ENCODE data around the gene FRS2.

FRS2 gene

GRCh38 chr12:69580074-69580473 is 109.9 kb downstream of the FRS2 start:
- no peak for DNase-seq (ENCODE audit: low read depth)
- no peak overlapping the region for H3K4me3 ChIP-seq (ENCODE audit: low read length)
- no peak for TF ChIP-seq CTCF (IDR thresholded peaks at IDR 0.05; ENCODE audit: insufficient read depth, low read depth, low read length, missing control alignments)

DNA sequence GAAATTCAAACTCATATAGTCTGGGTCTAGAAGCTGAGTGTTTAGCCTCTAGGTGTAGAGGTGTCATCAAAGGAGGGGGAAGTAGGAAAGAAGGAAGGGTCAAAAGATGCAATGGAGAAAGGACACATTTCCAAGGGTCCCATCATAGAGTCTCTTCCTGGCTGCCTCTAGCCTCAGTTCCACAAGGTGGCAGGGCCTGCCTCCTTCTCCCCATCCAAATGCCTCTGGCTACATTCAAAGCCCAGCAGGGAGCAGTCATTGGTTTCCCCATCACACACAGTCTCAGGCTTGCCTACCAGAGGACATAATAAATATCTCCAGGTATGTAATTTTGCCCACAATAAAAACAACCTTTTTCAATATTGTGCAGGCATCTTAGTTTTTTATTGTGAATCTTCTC is 113.0 kb downstream of the FRS2 start:
- DNase-seq (ENCODE audit: low read depth) = peak; percentile 38
- no peak overlapping the region for H3K4me3 ChIP-seq (ENCODE audit: low read length)

GRCh38 chr12:69585189-69586062 is 115.2 kb downstream of the FRS2 start, which contains the start of gene CCT2:
CCT2 (plus strand) TSS chr12:69585459; CDS start chr12:69585522, 63 bp downstream.
- TF ChIP-seq CTCF (IDR thresholded peaks at IDR 0.05; ENCODE audit: insufficient read depth, low read depth, low read length, missing control alignments) = peak; percentile 31
- DNase-seq (ENCODE audit: low read depth) = peak; percentile 95
- H3K4me3 ChIP-seq (ENCODE audit: low read length) = peak within 1 kb of the TSS; percentile 99

More for the DNA sequence above, 113.0 kb downstream of the FRS2 start:
- TF ChIP-seq CTCF (IDR thresholded peaks at IDR 0.05; ENCODE audit: insufficient read depth, low read depth, low read length, missing control alignments) = peak; percentile 27

GRCh38 chr12:69588527-69588926 is 118.3 kb downstream of the FRS2 start:
- H3K4me3 ChIP-seq (ENCODE audit: low read length) = no peak overlapping the region
- no peak for TF ChIP-seq CTCF (IDR thresholded peaks at IDR 0.05; ENCODE audit: insufficient read depth, low read depth, low read length, missing control alignments)
- no peak for DNase-seq (ENCODE audit: low read depth)

GRCh38 chr12:69589082-69589481 is 118.9 kb downstream of the FRS2 start:
- DNase-seq (ENCODE audit: low read depth) = no peak
- no peak for TF ChIP-seq CTCF (IDR thresholded peaks at IDR 0.05; ENCODE audit: insufficient read depth, low read depth, low read length, missing control alignments)
- no peak overlapping the region for H3K4me3 ChIP-seq (ENCODE audit: low read length)

- H3K4me3 ChIP-seq (ENCODE audit: low read length) = no peak overlapping the region
- TF ChIP-seq CTCF (IDR thresholded peaks at IDR 0.05; ENCODE audit: insufficient read depth, low read depth, low read length, missing control alignments) = no peak
- no peak for DNase-seq (ENCODE audit: low read depth)
These were observed 125.5 kb downstream of the FRS2 start for GRCh38 chr12:69595689-69596088.
